Stimulated activated CD8-positive, alpha-beta memory T cell treated with anti-CD3 and anti-CD28 coated beads, Interleukin-4, amount 100 ng/mL, for 48 hours (primary cell): Measurements from ENCODE around the gene ITSN2.
A peak's percentile ranks its signal among the peaks of the same experiment; 100 is the strongest.
"Not testable (repeated sequence)": the region's sequence is repeated elsewhere in the genome, so short reads cannot be mapped to it uniquely, and the experiment has no call there.

Source experiments
- DNase-seq: peaks from one replicate; pipeline ENCODE4 v3.0.0-alpha.2; 2020

The ITSN2 gene

DNA sequence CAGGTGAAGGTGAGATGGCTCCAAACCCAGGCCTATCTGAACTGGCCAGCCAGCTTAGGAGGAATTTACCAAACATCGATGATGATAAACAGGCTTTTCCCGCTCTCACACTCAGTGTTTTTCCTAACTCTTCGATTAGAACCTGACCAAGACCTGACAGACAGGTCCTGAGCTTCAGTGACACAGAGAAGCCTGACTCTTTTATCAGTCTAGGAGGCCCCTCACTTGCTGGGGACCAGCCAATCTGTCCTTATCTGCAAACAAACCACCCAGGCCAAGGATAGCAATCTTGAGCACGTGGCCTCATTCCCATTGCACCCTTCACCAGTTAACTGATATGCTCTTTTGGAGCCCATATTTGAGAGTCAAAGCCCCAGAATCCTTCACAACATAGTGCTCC lies 1.9 kb upstream of the ITSN2 start:
- no peak for DNase-seq

DNA sequence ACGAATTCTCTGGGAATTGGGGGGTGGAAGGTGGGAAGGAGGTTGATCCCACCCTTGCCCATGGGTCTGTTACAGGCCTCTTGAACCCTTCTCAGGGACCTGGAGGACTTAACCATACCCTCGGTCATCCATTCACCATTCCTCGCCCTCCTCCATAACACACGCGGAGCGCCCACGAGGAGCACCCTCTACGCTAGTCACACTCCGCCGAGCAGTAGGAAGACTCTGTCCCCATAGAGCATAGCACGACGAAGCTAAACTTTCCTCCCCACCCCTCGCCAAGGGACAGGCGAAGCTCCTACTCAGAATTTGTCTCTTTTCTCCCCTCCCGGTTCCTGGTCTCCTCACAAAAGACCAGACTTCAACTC lies 611 bp upstream of the ITSN2 start:
- DNase-seq = peak; percentile 26

DNA sequence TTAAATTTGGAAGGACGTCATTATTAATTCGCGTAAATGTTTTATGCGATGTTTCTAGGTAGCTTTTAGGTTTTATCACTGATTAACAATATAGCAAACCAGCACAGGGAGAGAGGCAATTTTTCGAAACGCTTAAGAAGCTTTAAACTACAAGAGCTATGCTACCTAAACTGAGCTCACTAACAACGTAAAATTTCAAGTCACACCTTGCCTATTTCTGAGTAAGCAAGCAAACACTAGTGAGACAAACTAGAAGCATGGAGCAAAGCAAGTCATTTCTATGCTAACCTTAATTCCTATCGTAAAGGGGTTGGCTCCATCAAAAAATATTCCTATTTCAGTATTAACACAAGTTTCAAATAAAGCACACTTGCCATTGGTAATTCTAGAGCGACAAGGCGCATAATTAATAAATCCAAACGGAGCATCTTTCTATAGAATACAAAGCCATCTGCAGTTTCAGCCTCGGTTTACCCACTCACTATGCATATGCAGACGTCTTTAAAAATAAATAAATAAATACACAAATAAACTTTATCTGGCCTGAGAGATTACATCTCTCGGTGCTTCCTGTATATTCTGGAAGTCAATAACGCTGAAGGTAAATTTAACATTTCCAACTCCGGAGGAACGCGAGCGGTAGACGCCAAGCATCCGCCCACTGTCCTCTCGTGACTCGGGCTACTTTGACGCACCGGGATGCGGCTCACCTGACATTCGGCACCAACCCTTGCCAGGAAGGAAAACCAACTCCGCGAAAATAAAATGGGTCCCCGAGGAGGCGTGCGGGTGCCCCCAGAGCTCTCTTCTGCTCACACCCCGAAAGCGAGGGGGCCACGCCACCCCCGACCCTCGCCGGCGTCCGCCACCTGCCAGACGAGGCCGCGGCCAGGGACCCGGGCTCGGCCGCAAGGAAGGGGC lies 947 bp downstream of the ITSN2 start:
- DNase-seq = peak; percentile 64

DNA sequence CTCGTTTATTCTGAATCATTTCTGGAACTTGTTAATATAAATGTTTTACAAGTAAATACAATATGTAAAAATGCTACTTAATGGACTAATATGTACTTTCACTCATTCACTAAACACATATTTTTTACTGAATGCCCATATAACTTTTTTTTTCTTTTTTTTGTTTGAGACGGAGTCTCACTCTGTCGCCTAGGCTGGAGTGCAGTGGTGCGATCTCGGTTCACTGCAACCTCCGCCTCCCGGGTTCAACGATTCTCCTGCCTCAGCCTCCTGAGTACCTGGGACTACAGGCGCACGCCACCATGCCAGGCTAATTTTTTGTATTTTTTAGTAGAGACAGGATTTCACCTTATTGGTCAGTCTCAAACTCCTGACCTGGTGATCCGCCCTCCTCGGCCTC lies 2.6 kb downstream of the ITSN2 start:
- DNase-seq = not testable (repeated sequence)

DNA sequence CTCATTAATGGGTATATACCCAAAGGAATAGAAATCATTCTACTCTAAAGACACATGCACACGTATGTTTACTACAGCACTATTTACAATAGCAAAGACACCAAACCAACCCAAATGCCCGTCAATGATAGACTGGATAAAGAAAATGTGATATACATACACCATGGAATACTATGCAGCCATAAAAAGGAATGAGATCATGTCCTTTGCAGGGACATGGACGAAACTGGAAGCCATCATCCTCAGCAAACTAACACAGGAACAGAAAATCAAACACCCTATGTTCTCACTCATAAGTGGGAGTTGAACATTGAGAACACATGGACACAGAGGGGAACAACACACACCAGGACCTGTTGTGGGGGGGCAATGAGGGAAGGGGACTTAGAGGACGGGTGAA lies 3.2 kb downstream of the ITSN2 start:
- not testable (repeated sequence) for DNase-seq

DNA sequence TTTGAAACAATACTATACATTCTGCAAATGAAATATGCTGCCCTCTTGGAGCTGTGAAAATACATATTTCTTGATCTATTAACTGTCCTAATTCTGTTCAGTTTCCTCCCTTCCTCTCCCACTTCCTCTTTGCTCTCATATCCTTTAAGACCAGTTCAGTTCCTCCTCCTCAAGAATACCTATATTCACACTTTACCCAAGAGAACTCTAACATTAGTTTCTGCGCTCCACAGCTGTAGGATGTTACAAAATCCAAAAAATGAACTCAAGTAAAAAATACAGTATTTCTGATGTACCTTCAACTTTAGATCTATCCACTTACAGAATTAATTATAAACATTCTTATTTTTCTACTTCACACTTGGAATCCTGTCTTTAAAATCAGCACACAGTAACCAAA lies 5.4 kb downstream of the ITSN2 start:
- DNase-seq = no peak

DNA sequence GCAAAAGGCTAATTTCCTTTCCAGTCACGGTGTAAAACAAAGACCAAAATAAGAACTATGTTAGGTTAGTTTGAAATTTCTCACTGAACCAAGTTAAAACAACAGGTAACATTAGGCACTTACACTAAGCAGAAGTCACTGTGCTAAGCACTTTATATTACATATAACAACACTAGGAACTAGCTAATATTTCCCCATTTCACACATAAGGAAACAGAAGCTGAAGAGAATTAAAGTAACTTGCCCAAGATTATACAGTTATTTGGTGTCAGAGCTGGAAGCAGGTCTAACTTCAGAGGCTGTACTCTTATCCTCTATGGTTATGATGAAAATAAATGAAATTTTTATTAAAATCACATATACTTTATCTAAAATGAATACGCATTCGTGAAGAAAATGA lies 5.9 kb downstream of the ITSN2 start:
- no peak for DNase-seq

DNA sequence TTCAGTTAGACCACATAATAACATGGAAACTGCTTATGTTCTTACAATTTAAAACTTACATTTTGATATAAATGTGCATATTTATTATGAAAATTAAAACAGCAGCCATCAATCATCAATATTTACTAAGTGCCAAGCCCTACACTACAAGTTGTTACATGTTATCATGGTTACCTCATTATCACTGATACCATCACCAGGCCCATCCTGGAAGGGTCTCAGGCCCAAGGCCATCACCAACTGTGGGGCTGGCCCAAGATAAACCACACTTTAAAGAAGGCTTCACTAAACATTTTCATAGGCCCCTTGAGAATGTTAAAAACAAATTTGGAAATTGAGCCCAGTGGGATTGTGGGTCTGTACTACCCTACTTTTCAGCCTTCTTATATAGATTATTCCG lies 6.4 kb downstream of the ITSN2 start:
- no peak for DNase-seq

DNA sequence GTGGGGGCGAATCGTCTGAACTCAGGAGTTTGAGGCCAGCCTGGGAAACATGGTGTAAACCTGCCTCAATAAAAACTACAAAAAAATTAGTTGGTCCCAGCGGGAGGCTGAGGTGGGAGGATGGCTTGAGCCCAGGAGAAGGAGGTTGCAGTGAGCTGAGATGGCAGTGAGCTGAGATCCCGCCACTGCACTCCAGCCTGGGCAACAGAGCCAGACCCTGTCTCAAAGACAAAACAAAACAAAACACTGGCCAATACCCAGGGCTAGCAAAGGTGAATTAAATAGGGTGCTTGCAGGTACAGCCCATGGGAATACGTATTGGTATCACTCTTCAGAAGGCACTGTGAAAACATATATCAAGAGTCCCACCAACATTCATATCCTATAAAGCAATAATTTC lies 7.0 kb downstream of the ITSN2 start:
- no peak for DNase-seq

DNA sequence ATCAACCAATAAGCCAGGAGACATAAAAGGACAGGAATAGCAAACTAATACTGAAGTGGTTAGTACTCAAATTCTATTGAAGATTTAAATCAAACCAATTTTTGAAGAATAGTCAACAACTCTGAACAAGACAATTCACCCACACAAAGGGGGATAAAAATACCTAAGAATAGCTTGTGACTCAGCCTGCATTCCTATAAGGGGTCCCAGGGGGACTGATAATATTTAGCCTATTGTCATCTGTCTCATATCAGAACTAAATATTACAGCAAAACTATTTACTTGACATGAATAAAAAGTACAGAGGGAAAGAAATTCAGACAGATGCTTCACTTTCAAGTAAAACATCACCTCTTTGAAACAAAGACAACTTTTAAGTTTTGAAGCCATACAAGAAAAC lies 7.7 kb downstream of the ITSN2 start:
- DNase-seq = no peak

DNA sequence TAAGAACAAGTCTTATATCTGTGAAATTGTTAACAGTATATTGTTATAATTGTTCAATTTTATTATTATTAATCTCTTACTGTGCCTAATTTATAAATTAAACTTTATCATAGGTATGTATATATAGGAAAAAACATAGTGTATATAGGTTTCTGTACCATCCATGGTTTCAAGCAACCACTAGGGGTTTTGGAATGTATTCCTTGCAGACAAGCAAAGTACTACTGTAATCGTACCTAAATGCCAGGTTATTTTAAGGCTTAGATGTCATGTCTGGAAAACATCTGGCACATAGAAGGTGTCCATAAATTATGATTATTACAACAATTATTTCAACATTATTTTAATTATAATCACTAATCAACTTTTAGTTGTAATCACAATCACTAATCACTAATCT lies 8.4 kb downstream of the ITSN2 start:
- no peak for DNase-seq

DNA sequence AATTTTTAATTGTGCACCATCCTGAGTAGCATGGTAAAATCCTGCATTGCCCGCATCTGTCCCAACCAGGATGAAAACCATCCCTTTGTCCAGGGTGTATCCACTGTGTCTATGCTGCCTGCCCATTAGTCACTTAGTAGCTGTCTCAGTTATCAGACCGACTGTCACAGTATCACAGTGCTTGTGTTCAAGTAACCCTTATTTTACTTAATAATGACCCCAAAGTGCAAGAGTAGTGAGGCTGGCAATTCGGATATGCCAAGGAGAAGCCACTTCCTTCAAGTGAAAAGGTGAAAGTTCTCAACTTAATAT lies 8.8 kb downstream of the ITSN2 start:
- DNase-seq = no peak

DNA sequence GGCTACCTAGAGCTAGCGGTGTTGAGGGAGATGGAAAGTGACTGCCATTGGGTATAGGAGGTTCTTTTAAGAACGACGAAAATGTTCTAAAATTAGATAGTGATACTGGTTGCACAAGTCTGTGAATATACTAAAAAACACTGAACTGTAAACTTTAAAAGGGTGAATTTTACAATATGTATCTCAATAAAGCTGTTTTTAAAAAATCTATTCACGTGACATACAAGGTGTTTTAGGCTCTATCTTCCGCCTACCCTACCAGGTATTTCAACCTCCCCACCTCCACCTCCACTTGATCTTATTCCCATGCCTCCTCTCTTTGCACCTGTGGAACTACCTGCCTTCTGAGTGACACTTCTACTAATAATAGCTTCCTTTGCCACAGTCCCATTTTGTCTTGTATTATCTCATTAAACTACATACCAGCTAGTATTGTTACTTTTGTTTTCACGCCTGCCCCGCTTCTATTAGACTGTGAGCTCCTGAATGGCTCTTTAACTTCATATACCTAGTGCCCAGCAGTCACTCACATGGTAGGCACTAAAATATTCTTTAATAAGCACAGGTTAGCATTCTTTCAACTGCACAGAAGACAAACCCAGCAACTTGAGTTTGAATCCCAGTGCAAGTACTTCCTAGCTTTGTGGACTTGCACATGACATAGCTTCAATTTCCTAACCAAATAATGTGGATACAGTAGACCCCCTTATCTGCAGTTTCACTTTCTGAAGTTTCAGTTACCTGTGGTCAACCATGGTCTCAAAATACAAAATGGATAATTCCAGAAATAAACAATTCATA lies 9.3 kb downstream of the ITSN2 start:
- DNase-seq = no peak

DNA sequence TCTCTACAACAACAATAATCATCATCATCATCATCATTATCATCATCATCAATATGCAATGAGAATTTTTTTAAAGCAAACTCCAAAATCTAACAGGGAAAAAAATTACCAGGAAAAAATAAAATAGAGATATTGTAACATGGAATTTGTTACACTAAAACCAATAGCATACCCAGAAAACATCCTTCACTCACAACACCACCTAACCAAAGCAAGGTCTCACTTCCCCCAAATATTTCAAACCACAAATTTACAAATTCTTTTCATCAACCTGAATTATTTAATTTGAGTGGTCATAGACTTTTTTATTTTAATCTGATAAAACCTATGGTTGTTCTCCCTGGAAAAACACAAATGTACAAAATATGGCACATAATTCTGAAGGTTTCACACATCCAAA lies 11.2 kb downstream of the ITSN2 start:
- DNase-seq = no peak

DNA sequence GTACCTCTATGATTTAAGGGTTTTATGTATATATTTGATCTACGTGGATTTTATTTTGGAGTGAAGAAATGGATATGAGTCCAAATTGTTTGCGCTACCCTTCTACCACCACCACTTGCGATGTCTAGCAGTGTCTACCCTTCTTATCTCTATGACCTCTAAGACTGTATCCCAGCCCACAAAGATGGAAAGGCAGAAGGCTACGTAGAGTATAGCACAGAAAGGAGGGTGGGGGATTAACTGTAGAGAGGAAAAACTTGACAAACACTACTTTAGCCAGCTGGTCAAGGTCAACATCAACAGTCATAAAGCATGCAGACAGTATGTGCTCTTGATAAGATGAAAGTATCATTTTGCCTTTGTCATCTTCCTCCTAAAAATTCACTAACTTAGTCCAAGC lies 14.4 kb downstream of the ITSN2 start:
- DNase-seq = no peak

DNA sequence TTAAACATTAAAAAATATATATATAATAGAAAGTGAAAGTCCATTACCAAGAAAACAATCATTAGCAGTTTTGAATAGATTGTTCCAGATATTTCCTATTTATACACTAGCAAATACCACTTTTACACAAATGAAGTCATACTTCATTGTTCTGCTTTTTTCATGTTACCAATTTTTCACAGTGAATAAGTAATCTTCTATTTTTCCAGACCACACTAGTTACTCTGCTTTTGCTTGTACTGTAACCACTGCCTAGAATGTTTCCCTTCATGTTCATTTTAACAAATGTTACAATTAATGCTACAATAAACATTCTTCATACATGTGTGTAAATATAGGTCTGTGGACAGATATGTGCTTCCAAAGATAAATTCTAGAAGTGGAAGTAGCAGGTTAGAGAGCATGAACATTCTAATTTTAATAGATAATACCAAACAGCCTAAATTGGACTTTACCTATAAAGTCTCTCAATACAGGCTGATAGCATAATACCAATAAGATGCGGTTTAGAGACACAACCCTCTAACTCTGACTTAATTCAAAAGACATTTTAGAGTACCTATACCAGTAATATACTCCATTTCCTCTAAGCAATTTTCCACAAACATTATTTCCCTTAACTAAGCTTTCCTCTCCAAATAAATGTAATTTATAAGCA lies 17.0 kb downstream of the ITSN2 start:
- DNase-seq = no peak

DNA sequence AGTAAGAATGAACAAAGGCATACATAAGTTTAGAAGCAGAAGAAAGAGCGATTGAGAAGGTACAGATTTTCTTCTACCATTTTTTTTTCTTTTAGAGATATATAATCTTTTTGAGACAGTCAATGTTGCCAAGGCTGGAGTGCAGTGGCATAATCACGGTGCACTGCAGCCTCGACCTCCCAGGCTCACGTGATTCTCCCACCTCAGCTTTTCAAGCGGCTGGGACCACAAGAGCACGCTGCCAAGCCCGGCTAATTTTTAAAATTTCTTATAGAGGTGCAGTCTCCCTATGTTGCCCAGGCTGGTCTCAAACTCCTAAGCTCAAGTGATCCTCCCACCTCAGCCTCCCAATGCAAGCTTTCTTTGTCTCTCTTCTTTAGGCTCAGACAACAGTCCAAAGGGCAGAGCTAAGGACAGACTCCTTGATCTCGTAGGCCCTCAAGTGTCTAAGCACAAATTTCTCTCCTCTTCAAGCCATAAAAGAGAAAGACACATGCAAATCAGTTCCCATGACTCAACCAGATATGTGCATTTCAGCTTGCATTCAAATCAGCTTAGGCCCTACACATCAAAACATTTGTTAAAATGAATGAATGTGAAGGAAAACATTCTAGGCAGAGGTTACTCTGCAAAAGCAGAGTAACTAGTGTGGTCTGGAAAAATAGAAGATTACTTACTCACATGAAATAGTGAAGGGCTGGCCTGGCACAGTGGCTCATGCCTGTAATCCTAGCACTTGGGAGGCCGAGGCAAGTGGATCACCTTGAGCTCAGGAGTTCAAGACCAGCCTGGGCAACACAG lies 18.0 kb downstream of the ITSN2 start:
- no peak for DNase-seq

DNA sequence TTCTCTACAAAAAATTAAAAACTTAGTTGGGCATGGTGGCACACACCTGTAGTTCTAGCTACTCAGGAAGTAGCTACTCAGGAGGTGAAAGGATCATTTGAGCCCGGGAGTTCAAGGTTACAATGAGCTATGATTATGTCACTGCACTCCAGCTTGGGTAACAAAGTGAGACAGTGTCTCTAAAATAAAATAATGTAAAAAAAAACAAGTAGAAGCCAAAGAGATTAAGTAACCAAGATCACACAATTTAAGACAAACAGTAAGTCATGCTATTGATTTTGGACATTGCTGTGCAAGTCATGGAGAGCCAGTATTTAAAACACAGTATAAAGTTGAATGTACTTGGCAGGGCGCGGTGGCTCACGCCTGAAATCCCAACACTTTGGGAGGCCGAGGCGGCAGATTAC lies 20.5 kb downstream of the ITSN2 start:
- no peak for DNase-seq

DNA sequence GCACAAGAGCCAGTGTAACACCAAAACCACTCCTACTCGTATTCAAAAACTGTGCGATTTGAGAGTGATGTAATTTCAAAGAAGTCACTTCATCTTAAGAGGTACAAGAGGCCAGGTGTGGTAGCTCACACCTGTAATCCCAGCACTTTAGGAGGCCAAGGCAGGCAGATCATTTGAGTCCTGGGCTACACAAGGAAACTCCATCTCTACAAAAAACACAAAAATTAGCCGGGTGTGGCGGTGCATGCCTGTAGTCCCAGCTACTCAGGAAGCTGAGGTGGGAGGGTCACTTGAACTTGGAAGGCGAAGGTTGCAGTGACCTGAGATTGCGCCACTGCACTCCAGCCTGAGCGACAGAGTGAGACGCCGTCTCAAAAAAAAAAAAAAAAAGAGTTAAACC lies 21.2 kb downstream of the ITSN2 start:
- not testable (repeated sequence) for DNase-seq

DNA sequence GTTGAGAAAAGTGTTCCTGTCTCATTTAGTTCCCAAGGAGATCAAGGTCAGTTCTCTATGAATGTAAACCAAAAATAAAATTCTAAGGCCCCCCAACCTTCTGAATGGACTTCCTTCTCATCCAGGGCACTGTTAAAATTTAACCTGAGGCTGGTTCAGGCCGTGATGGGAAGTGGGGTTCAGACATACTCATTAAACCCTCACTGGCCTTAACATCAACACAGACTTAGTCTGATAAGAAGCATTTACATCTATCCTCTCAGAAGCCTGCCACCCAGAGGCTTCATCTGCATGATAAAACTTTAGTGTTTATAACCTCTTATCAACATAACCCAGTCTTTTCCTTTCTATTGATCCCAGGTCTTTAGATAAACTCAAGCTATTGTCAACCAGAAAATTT lies 22.4 kb downstream of the ITSN2 start:
- DNase-seq = no peak

DNA sequence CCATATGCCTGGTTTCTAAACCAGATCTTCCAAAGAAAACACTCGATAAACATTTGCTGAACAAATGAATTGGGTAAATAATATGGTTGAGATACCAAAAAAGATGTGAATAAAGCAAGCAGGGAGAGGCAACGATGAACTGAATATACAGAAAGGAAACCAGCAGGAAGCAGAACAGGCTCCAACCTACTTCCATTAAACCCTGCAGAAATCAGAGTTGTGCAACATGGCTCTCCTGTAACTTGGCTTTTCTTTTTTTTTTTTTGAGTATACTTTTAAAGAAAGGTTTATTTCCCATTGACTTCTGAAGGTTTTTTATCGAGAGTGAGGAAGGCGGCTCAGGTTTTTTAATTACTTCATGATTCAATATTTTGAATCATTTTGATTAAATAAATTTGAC lies 23.5 kb downstream of the ITSN2 start:
- no peak for DNase-seq

DNA sequence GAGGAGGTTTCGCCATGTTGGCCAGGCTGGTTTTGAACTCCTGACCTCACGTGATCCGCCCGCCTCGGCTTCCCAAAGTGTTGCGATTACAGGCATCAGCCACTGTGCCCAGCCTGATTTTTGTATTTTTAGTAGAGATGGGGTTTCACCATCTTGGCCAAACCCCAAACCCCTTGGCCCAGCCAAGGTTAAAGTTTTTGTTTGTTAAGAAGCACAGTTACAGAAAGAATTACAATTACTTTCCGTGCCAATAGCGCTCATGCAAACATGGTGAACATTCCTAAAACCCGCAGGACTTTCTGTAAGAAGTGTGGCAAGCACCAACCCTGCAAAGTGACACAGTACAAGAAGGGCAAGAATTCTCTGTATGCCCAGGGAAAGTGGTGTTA lies 26.1 kb downstream of the ITSN2 start:
- DNase-seq = no peak
